Endothelial cell of umbilical vein (primary cell): ENCODE data around the gene C9orf153.

Experiments used
- EZH2 ChIP-seq: IDR thresholded peaks from 2 replicates; pipeline ENCODE4 v1.6.1; 2012; ENCODE audit warnings: borderline replicate concordance, low read depth, mild to moderate bottlenecking, moderate library complexity, low read length, inconsistent platforms; ENCODE audit not compliant: severe bottlenecking
- FOS ChIP-seq: IDR thresholded peaks from 2 replicates; pipeline ENCODE4 v1.6.1; 2011; ENCODE audit warnings: mild to moderate bottlenecking, low read length, moderate library complexity, borderline replicate concordance; ENCODE audit not compliant: insufficient read depth
- GATA2 ChIP-seq: IDR thresholded peaks from 2 replicates; pipeline ENCODE4 v1.7.0; 2011; ENCODE audit warnings: low read depth, mild to moderate bottlenecking, moderate library complexity, mixed read lengths, low read length; ENCODE audit not compliant: insufficient read length, insufficient read depth
- MYC ChIP-seq: IDR thresholded peaks from one replicate; pipeline ENCODE4 v1.6.1; 2011; ENCODE audit warnings: mild to moderate bottlenecking, low read depth, low read length
- POLR2A ChIP-seq: IDR thresholded peaks from 2 replicates; pipeline ENCODE4 v1.6.1; 2012; ENCODE audit warnings: low read depth, mild to moderate bottlenecking, control low read depth, low read length
- POLR2AphosphoS5 ChIP-seq: IDR thresholded peaks from 2 replicates; pipeline ENCODE4 v1.6.1; 2012; ENCODE audit warnings: low read depth, mild to moderate bottlenecking, control low read depth, low read length, moderate library complexity; ENCODE audit not compliant: insufficient read depth
- TF ChIP-seq, protein P1 (sequence below): IDR thresholded peaks from 2 replicates; pipeline ENCODE4 v1.6.1; 2011; ENCODE audit not compliant: insufficient read depth, insufficient read length
- TF ChIP-seq, protein P2 (sequence below), 2 donors: IDR thresholded peaks; 1 replicate in 1 of 2; 2 replicates in 1 of 2; pipeline ENCODE4 v1.5.1; 2011; ENCODE audit warnings: low read length in 2 of 2, mild to moderate bottlenecking in 2 of 2, moderate library complexity in 2 of 2, control low read depth in 1 of 2, inconsistent platforms in 1 of 2, low read depth in 1 of 2; ENCODE audit not compliant: insufficient read depth in 1 of 2; ENCODE audit errors: extremely low read depth in 1 of 2

DNA sequence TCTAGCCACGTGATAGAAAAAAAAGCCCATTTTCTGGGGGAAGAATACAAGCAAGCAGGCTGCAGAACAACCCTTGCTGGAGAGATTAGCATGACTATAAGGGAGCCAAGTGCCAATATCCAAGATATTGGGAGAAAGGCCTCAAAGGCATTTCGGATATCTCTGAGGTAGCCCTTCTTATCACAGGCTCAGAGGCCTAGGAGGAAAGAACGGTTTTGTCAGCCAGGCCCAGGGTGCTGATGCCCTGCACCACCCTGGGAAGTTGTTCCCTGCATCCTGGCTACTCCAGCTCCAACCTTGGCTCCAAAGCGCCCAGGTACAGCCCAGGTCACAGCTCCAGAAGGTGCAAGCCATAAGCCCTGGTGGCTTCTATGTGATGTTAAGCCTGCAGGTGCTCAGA lies 66.4 kb downstream of the C9orf153 start:
- TF ChIP-seq POLR2AphosphoS5, result no peak
- TF ChIP-seq GATA2, result no peak
- TF ChIP-seq, protein P1, sequence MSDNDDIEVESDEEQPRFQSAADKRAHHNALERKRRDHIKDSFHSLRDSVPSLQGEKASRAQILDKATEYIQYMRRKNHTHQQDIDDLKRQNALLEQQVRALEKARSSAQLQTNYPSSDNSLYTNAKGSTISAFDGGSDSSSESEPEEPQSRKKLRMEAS, result no peak
- no peak for TF ChIP-seq POLR2A
- TF ChIP-seq, protein P2, sequence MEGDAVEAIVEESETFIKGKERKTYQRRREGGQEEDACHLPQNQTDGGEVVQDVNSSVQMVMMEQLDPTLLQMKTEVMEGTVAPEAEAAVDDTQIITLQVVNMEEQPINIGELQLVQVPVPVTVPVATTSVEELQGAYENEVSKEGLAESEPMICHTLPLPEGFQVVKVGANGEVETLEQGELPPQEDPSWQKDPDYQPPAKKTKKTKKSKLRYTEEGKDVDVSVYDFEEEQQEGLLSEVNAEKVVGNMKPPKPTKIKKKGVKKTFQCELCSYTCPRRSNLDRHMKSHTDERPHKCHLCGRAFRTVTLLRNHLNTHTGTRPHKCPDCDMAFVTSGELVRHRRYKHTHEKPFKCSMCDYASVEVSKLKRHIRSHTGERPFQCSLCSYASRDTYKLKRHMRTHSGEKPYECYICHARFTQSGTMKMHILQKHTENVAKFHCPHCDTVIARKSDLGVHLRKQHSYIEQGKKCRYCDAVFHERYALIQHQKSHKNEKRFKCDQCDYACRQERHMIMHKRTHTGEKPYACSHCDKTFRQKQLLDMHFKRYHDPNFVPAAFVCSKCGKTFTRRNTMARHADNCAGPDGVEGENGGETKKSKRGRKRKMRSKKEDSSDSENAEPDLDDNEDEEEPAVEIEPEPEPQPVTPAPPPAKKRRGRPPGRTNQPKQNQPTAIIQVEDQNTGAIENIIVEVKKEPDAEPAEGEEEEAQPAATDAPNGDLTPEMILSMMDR (IDR thresholded peaks at IDR 0.05; ENCODE audit: extremely low read depth in 1 of 2, insufficient read depth in 1 of 2, low read depth in 1 of 2, low read length in 2 of 2), result no peak
- no peak for TF ChIP-seq EZH2
- no peak for TF ChIP-seq MYC
- no peak for TF ChIP-seq FOS
